Thyroid gland (tissue), 4 donors: Measurements from ENCODE around the gene WWC1.

Source experiments
- POLR2A ChIP-seq, 2 donors: fragments of 450-650 bp; IDR thresholded peaks; one replicate each; pipeline ENCODE4 v1.6.1; 2017; ENCODE audit warnings: antibody characterized with exemption in 2 of 2, mild to moderate bottlenecking in 2 of 2, moderate library complexity in 1 of 2
- TF ChIP-seq, protein P1 (sequence below), 6 experiments: fragments of 200-600 bp in 3 of 6; fragments of 450-650 bp in 3 of 6; sonication (generic) in 3 of 6; IDR thresholded peaks; one replicate each; pipeline ENCODE4 v1.5.1; 2016 to 2019; ENCODE audit warnings: antibody characterized with exemption in 6 of 6, mild to moderate bottlenecking in 2 of 6, inconsistent platforms in 1 of 6, moderate library complexity in 1 of 6

DNA sequence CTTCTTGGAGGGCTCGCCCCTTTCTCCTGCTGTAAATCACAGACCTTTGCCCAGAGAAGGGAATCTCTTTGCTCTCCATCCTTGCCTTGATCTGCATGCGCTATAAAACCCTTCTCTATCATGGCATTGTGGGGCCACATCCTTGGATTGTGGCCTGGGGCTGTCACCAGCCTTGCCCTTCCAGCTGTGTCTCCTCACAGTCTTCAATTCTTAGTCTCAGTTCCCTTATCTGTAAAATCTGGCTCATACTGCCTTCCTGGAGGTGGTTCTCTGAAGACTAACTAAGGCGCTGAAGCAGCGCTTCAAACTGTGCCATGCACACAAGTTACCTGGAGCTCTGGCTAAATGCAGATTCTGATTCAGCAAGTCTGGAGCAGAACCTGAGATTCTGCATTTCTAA lies 141.5 kb downstream of the WWC1 start:
- TF ChIP-seq, protein P1, sequence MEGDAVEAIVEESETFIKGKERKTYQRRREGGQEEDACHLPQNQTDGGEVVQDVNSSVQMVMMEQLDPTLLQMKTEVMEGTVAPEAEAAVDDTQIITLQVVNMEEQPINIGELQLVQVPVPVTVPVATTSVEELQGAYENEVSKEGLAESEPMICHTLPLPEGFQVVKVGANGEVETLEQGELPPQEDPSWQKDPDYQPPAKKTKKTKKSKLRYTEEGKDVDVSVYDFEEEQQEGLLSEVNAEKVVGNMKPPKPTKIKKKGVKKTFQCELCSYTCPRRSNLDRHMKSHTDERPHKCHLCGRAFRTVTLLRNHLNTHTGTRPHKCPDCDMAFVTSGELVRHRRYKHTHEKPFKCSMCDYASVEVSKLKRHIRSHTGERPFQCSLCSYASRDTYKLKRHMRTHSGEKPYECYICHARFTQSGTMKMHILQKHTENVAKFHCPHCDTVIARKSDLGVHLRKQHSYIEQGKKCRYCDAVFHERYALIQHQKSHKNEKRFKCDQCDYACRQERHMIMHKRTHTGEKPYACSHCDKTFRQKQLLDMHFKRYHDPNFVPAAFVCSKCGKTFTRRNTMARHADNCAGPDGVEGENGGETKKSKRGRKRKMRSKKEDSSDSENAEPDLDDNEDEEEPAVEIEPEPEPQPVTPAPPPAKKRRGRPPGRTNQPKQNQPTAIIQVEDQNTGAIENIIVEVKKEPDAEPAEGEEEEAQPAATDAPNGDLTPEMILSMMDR (IDR thresholded peaks at IDR 0.05), result no peak
- no peak for TF ChIP-seq POLR2A (IDR thresholded peaks at IDR 0.05)
